HG03045 (cell line): ENCODE data around the gene XXYLT1.
"Not testable (repeated sequence)": the region's sequence is repeated elsewhere in the genome, so short reads cannot be mapped to it uniquely, and the experiment has no call there.

Experiments used
- ATAC-seq: cut with Tn5 transposase; IDR thresholded peaks from one replicate; pipeline ENCODE4 v1.9.1; 2021; ENCODE audit warnings: mild to moderate bottlenecking, moderate library complexity; ENCODE audit not compliant: unreplicated experiment

Gene XXYLT1

GRCh38 chr3:195117978-195118581, 152.9 kb downstream of the XXYLT1 start:
- no peak for ATAC-seq

GRCh38 chr3:195116407-195117185, 154.4 kb downstream of the XXYLT1 start:
- ATAC-seq: no peak

- ATAC-seq: no peak
These were observed 155.2 kb downstream of the XXYLT1 start for GRCh38 chr3:195115600-195116406.

GRCh38 chr3:195114786-195115599, 156.0 kb downstream of the XXYLT1 start:
- ATAC-seq: no peak

GRCh38 chr3:195113536-195114425, 157.2 kb downstream of the XXYLT1 start:
- ATAC-seq: no peak

- ATAC-seq: no peak
These were observed 157.9 kb downstream of the XXYLT1 start for GRCh38 chr3:195113048-195113447.

GRCh38 chr3:195112361-195112791, 158.6 kb downstream of the XXYLT1 start:
- ATAC-seq: no peak

- no peak for ATAC-seq
These were observed 159.2 kb downstream of the XXYLT1 start for GRCh38 chr3:195111766-195112165.

GRCh38 chr3:195111319-195111705, 159.6 kb downstream of the XXYLT1 start:
- ATAC-seq: no peak

GRCh38 chr3:195110647-195111318, 160.2 kb downstream of the XXYLT1 start:
- no peak for ATAC-seq

- no peak for ATAC-seq
These were observed 161.8 kb downstream of the XXYLT1 start for GRCh38 chr3:195109098-195109657.

GRCh38 chr3:195107593-195107992, 163.4 kb downstream of the XXYLT1 start:
- ATAC-seq: no peak

GRCh38 chr3:195107031-195107430, 163.9 kb downstream of the XXYLT1 start:
- not testable (repeated sequence) for ATAC-seq

- peak; percentile 76 for ATAC-seq
These were observed 164.5 kb downstream of the XXYLT1 start for GRCh38 chr3:195106418-195106906.

GRCh38 chr3:195105841-195106417, 165.0 kb downstream of the XXYLT1 start:
- no peak for ATAC-seq

GRCh38 chr3:195105389-195105788, 165.6 kb downstream of the XXYLT1 start:
- no peak for ATAC-seq

- ATAC-seq: no peak
These were observed 166.6 kb downstream of the XXYLT1 start for GRCh38 chr3:195104340-195104739.

- ATAC-seq: no peak
These were observed 167.3 kb downstream of the XXYLT1 start for GRCh38 chr3:195103623-195104022.
